Measurements from ENCODE around the gene PCSK4. TPM values are rescaled to one million over a fixed set of nuclear protein-coding genes. Genes with fewer than 3 reads are reported as not detected.

PCSK4 gene
- total and polyA plus RNA-seq, 2 of the 13 experiments (the other 11 are each of a cell fraction or from before 2014, with no cell fraction given): 2.0 to 2.7 TPM

- no peak for TF ChIP-seq SMAD3 (CRISPR knock-in tag; IDR thresholded peaks at IDR 0.05)
- TF ChIP-seq ZSCAN31 (CRISPR knock-in tag; IDR thresholded peaks at IDR 0.05; ENCODE audit: low read depth): peak; percentile 84; the same call in 1 of the 2 replicates
- TF ChIP-seq ZNF784 (CRISPR knock-in tag; IDR thresholded peaks at IDR 0.05; ENCODE audit: borderline replicate concordance): no peak
- TF ChIP-seq SP4 (CRISPR knock-in tag; IDR thresholded peaks at IDR 0.05): no peak
- TF ChIP-seq RBFOX2 (IDR thresholded peaks at IDR 0.05; ENCODE audit: low read depth, low read length): peak; percentile 50; the same call in 1 of the 2 replicates
- TF ChIP-seq, protein P1, sequence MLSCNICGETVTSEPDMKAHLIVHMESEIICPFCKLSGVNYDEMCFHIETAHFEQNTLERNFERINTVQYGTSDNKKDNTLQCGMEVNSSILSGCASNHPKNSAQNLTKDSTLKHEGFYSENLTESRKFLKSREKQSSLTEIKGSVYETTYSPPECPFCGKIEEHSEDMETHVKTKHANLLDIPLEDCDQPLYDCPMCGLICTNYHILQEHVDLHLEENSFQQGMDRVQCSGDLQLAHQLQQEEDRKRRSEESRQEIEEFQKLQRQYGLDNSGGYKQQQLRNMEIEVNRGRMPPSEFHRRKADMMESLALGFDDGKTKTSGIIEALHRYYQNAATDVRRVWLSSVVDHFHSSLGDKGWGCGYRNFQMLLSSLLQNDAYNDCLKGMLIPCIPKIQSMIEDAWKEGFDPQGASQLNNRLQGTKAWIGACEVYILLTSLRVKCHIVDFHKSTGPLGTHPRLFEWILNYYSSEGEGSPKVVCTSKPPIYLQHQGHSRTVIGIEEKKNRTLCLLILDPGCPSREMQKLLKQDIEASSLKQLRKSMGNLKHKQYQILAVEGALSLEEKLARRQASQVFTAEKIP (CRISPR knock-in tag; IDR thresholded peaks at IDR 0.05; ENCODE audit: borderline replicate concordance): no peak
- TF ChIP-seq ARNT2 (CRISPR knock-in tag; IDR thresholded peaks at IDR 0.05; ENCODE audit: low read depth): peak; percentile 32; the same call in 1 of the 2 replicates
- 0 out of 2 replicates have a peak, but pooled peaks have one; percentile 11 for TF ChIP-seq ZNF557 (CRISPR knock-in tag; IDR thresholded peaks at IDR 0.05)
- TF ChIP-seq SUZ12 (IDR thresholded peaks at IDR 0.05; ENCODE audit: low read depth, low read length): no peak
- no peak for TF ChIP-seq ZNF790 (CRISPR knock-in tag; IDR thresholded peaks at IDR 0.05; ENCODE audit: borderline replicate concordance)
- 0 out of 2 replicates have a peak, but pooled peaks have one; percentile 66 for TF ChIP-seq DNMT1 (CRISPR knock-in tag; IDR thresholded peaks at IDR 0.05)
- TF ChIP-seq ZNF713 (CRISPR knock-in tag; IDR thresholded peaks at IDR 0.05): no peak
- TF ChIP-seq PCBP2 (optimal IDR thresholded peaks at IDR 0.05; ENCODE audit: low read depth, low read length, poor library complexity, severe bottlenecking): no peak
- TF ChIP-seq FOXP4 (CRISPR knock-in tag; IDR thresholded peaks at IDR 0.05): no peak
- TF ChIP-seq NAIF1 (CRISPR knock-in tag; IDR thresholded peaks at IDR 0.05; ENCODE audit: borderline replicate concordance): no peak
- peak; percentile 21; the same call in 1 of the 2 replicates for TF ChIP-seq SRY (CRISPR knock-in tag; IDR thresholded peaks at IDR 0.05)
- no peak for TF ChIP-seq BORCS8-MEF2B (CRISPR knock-in tag; IDR thresholded peaks at IDR 0.05)
- TF ChIP-seq GPBP1L1 (CRISPR knock-in tag; IDR thresholded peaks at IDR 0.05): no peak
- TF ChIP-seq KLF6 (CRISPR knock-in tag; IDR thresholded peaks at IDR 0.05): no peak
- no peak for TF ChIP-seq ZNF282 (IDR thresholded peaks at IDR 0.05; ENCODE audit: partially characterized antibody)
- peak; percentile 16; the same call in 1 of the 2 replicates for TF ChIP-seq FOXA3 (CRISPR knock-in tag; IDR thresholded peaks at IDR 0.05)
- TF ChIP-seq ZNF614 (CRISPR knock-in tag; IDR thresholded peaks at IDR 0.05; ENCODE audit: borderline replicate concordance): 0 out of 2 replicates have a peak, but pooled peaks have one; percentile 18
- no peak for TF ChIP-seq ATM (IDR thresholded peaks at IDR 0.05; ENCODE audit: borderline replicate concordance)
- TF ChIP-seq ZBTB1 (CRISPR knock-in tag; IDR thresholded peaks at IDR 0.05; ENCODE audit: borderline replicate concordance): no peak
- no peak for TF ChIP-seq SMAD9 (CRISPR knock-in tag; IDR thresholded peaks at IDR 0.05)
These were observed 44.8 kb downstream of the PCSK4 start (continued) for GRCh38 chr19:1445185-1445931.

Data from HepG2 (cell line).